SW480 (cell line): ENCODE measurements around the gene PPM1H.
A peak's percentile ranks its signal among the peaks of the same experiment; 100 is the strongest.
"Not testable (repeated sequence)": the region's sequence is repeated elsewhere in the genome, so short reads cannot be mapped to it uniquely, and the experiment has no call there.

Source experiments
- DNase-seq: peaks from one replicate; pipeline ENCODE4 v3.0.0-alpha.2; 2016; ENCODE audit warnings: low spot score

PPM1H gene

DNA sequence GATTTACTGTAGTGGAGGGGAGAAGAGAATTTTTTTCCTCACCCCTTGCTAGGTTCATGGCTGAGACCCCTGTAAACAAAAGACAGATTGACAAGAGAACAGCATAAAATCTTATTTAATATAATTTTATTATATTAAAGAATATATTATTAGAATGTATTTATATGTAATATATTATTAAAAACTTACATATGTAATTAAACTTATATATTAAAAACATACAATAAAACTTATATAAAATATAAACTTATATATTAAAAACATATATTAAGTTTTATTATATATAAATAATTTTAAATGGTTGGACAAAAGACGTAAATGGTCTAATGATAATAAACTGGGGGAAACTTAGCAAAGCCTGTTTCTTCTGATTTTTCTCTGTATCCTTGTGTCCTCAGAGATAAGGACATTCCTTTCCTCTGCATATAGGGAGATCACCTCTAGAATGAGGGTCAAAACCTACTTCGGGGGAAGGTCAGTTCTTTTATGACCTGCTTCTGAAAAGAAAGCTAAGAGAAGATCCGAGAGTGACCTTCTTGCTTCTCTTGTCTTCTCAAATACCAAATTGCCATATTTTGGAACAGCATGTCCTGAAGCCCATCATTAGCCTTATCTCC is 8.9 kb upstream of the PPM1H start:
- DNase-seq: no peak

DNA sequence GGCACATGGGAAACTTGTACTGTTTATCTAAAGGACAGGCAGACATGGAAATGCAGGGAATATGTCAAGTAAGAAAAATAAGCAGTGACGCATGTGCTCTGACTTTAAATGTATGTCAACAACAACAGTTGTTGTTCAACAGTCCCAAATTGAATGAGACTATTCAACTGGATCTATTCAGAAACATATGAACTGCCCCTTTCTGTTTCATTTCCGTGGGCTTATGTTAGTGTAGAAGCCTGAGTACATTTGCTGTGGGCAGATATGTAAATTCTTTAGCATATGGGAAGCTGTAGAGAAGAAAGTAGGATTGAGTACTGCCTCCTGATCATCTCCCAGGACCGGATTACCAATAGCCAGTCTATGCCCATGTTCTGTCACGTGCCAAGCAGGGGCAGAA is 7.4 kb upstream of the PPM1H start:
- DNase-seq: not testable (repeated sequence)

- DNase-seq: peak; percentile 41
Measured at GRCh38 chr12:62934239-62934798, 631 bp downstream of the PPM1H start.

DNA sequence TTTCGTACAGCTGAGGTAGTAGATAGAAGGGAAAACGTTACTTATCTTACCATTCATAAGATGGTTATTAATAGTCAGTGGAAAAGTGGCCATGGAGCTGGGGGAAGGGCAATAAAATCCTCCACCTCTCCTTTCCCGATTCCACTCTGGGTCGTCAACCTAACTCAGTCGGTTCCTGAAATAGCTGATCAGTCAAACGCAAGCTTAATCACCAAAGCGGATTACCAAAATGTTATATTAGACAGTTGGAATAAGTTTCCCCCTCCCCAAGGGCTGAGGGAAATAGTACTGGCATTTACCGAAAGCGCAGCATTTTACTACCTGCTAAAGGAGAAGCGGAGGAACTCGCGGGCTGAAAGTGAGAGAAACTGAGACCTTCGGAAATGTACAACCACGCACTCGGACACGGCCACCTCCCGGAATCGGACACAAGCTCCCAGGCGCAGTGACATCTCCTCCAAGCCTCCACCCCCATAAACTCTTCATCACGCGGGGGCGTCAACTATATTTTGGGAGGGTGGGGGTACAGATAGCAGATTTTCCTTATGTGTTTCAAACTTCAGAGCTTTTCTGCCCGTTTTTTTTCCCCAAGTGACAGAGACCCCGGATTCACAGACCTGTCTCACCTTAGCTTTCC is 1.2 kb downstream of the PPM1H start:
- peak; percentile 8 for DNase-seq

DNA sequence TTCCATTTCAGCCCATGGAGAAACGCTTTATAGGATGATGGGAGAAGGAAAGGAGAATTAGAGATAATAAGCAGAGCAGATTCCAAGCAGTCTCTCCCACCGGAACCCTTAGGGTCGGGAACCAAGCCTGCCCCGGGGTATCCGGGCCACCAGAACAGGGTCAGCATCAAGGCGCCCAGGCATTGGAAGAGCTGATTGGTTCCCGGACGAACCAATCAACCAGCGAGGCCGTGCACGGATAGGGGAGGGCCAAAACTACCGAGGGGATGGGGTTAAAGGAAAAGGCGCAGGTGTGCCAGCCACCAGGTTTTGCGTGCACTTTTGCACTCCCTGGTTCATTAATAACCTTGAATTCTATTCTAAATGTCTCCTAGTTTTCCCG is 1.7 kb downstream of the PPM1H start:
- DNase-seq: peak; percentile 59

DNA sequence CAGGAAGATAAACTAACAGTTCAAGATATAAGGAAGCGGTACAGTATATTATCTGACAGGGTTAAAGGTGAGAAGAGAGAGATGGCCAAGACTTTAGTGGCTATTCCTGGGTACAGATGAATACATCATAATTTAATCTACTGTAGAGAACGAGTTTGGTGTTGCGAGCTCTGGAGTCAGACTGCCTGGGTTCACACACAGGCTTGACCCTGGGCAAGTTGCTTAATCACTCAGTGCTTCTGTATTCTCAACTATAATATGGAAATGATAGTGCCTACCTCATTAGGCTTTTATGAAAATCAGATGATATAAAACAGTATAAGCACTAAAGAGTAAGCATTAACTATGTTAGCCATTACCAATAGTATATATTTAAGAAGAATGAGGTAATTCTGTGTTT is 3.5 kb downstream of the PPM1H start:
- DNase-seq: no peak

- no peak for DNase-seq
Measured at GRCh38 chr12:62930546-62931425, 4.2 kb downstream of the PPM1H start.

- no peak for DNase-seq
Measured at GRCh38 chr12:62928632-62929031, 6.3 kb downstream of the PPM1H start.

DNA sequence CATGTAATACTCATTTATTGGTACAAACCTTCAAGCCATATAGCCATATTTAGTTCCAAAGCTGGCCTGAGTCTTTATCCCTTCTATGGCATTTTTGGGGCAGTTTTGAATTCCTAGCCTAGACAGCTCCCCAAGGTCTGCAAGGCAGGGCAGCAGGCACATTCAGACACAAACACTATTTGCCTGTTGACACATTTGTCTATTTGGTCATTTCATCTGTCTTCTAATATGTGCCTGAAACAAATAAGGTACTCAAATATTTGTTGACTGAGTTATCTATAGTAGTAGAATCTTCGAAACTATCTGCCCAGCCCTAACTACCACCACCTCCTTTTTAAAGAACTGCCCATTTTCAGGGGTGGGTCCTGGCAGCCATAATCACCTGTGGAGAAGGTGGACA is 9.3 kb downstream of the PPM1H start:
- no peak for DNase-seq

DNA sequence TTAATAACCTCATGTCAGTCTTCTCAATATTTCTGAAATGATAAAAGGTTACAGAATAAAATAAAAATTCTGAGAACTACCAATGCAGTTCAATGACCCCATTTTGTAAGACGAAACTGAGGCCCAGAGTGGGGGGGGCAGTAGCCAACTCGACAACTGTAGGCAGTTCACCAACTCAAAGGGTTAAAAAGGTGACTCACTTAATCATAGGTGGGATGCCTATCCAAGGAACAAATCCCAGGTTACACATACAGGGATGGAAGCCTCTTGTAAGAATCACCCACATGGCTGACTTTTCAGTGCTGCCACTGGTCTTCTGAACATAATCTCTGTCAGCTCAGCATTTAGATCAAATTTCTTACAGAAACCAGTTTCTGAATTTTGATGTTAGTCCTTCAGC is 10.9 kb downstream of the PPM1H start:
- no peak for DNase-seq

- peak; percentile 4 for DNase-seq
Measured at GRCh38 chr12:62922539-62922938, 12.4 kb downstream of the PPM1H start.

DNA sequence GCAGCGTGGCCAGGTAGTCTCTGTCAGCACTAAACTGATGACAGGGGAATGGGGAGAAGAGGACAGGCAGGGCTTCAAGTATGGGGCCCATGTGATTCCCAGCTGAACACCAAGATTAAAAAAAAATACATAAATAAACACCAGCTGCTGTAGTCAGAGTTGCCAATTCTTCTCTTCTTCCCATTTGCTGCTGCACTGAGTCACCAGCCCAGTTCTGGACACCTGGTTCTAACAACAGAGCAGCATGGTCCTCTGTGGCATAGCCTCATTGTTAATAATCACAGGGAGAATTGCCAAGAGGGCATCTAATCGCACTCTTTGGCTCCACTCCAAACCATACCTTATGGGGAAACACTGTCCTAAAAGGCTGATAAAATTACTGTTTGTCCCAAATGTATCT is 15.1 kb downstream of the PPM1H start:
- DNase-seq: peak; percentile 1

DNA sequence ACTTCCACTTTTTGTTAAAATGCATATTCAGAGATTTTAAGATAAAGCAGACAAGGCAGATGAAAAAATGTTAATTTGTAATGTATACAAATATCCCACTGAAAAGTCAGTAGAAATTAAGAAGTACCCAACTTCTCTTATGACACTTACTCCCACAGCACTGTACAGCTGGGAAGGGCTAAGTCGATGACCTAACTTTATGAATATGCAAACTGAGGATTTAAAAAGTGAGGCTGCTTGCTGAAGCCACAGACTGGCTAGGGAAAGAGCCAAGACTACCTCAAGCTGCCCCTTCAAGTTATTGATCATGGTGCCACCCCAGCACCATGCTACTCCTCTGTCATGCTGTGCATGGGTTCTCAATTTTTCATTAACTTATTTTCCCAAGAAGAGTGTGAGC is 17.0 kb downstream of the PPM1H start:
- no peak for DNase-seq

DNA sequence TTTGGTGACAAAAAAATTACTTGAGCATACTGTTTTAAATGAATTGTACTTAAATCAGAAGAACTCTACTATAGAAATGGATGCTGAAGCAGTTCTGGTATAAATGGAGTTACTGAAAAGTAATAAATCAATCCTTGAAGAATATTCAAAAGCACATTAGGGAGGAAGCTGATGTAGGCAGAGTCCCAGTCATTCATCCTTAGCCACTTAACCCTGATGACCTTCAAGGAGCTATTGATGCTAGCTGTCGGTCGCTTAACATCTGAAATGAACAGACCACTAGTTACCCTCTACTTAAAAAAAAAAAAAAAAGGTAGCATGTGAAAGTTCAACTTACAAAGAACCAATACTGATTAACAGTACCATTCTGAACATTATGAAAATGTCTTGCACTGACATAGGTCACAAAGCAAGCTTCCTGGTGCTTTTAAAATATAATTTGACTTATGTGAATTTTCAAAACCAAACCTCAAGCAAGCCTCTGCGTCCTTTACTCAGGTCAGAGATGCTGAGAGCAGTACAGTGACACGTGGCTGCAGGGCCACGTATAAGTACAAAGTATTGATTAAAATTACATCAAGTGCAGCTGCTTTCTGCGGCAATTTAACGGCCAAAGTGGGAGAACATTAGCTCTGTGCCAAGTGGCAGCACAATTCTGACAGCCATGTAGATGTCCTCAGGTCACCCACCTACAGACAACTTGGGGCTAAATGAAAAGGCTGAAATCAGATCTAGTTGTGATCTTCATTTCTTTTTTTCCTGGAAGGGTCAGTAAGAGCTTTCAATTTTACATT is 18.1 kb downstream of the PPM1H start:
- no peak for DNase-seq

DNA sequence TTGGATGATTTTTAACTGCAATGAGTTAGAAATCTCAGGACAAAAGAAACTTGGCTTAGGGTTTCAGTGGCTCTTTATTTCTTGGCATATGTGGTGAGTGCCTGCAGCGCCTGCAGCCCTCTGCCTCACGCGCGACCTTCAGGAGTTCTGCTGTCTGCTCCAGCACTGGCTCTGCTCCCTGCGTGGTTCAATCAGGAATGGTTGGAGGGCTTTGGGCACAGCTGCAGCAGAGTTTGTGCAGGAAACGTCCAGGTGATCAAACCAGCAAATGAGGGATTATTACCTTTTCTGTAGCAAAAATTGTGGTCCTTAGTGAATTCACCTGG is 19.8 kb downstream of the PPM1H start:
- DNase-seq: no peak

- no peak for DNase-seq
Measured at GRCh38 chr12:62914443-62915203, 20.3 kb downstream of the PPM1H start.

DNA sequence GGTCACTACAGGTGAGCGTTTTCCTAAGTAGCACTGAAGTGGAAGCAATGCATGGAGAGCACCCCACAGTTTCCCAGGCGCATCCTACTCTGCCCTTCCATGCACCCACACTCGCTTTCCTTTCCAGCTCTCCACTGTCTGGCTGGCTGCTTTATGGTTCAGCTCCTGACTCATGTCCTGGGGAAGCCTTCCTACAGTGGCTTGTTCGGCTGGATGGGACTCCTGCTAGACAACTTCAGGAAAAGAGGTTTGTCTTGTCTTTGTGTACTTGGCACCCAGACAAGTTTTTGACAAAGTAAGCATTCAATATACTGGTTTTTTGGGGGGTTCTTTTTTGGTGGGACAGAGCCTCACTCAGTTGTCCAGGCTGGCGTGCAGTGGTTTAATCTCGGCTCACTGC is 21.6 kb downstream of the PPM1H start:
- no peak for DNase-seq

GRCh38 chr12:62912644-62913043 is 22.3 kb downstream of the PPM1H start:
- no peak for DNase-seq

GRCh38 chr12:62911286-62911685 is 23.7 kb downstream of the PPM1H start:
- DNase-seq: no peak

GRCh38 chr12:62910549-62911169 is 24.3 kb downstream of the PPM1H start:
- DNase-seq: no peak

- DNase-seq: no peak
Measured at GRCh38 chr12:62909340-62909739, 25.6 kb downstream of the PPM1H start.
